Measurements from ENCODE around the gene TTL. TPM values are rescaled to one million over a fixed set of nuclear protein-coding genes. Genes with fewer than 3 reads are reported as not detected.

TTL gene
- total RNA-seq, 1 donor, result 63.9 TPM

DNA sequence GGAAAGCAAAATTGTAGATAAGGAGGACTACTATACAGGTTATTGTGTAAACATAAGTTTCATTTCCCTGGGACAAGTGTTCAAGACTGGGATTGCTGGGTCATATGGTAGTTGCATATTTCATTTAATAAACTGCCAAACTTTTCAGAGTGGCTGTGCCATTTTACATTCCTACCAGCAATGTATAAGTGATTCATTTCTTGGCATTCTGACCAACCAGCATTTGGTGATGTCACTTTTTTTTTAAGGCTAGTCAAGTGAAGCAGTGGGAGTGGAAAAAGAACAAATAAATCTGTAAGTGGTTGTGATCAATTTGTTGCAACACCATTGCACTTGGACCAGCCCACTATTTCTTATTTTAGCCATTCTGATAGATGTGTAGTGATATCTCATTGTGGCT is 97.3 kb downstream of the TTL start:
- TF ChIP-seq CTCF (IDR thresholded peaks at IDR 0.05; ENCODE audit: insufficient read depth, low read depth, low read length), result no peak
- H3K4me3 ChIP-seq (ENCODE audit: low read depth, low read length), result no peak overlapping the region

DNA sequence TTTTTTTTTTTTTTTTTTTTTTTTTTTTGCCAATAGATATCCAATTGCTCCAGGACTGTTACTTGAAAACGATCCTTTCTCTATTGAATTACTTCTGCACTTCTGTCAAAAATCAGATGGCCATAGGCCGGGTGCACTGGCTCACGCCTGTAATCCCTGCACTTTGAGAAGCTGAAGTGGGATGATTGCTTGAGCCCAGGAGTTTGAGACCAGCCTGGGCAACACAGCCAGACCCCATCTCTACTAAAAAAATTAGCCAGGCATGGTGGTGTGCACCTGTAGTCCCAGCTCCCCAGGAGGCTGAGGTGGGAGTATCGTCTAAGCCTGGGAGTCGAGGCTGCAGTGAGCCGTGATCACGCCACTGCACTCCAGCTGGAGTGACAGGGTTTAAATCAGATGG is 98.1 kb downstream of the TTL start:
- no peak overlapping the region for H3K4me3 ChIP-seq (ENCODE audit: low read depth, low read length)
- no peak for TF ChIP-seq CTCF (IDR thresholded peaks at IDR 0.05; ENCODE audit: insufficient read depth, low read depth, low read length)
- DNase-seq (ENCODE audit: low read depth), result no peak

More for the DNA sequence above, 97.3 kb downstream of the TTL start:
- DNase-seq (ENCODE audit: low read depth), result peak; percentile 73

GRCh38 chr2:112582314-112582746 is 100.4 kb downstream of the TTL start:
- no peak overlapping the region for H3K4me3 ChIP-seq (ENCODE audit: low read depth, low read length)
- DNase-seq (ENCODE audit: low read depth), result peak; percentile 72
- peak; percentile 58 for TF ChIP-seq CTCF (IDR thresholded peaks at IDR 0.05; ENCODE audit: insufficient read depth, low read depth, low read length)

DNA sequence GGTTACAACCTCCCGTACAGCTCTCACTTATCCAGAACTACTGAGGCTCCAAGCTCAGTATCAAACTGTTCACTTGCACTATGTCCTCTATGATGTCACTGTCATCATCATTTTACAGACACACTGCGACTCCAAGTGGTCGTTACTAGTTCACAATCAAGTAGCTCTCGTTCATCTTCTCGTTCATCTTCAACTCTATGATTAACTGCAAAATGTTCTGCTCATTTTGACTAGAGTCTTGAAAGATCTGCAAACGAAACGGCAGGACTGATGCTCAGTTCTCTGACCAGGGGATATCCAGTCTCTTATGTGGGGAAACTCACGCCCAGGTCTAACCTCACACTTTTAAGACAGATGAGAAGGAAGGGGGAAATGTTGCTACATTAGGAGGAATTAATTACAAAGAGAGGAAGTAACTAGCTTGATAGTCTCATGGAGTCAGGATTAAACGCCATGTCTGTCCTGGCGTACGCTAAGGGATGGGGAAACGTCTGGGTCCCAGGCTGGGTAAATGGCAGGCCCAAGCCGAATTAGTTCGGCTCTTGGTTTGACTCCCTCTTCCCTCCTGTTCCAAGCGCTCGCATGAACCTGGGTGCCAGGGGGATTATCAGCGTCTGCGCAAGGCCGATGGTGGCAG is 101.7 kb downstream of the TTL start:
- peak; percentile 16 for DNase-seq (ENCODE audit: low read depth)
- peak overlapping the region; percentile 63 for H3K4me3 ChIP-seq (ENCODE audit: low read depth, low read length)

GRCh38 chr2:112584134-112584890 is 102.4 kb downstream of the TTL start, which contains the start of gene CHCHD5:
Gene CHCHD5 (plus strand): TSS chr2:112584609. CDS start chr2:112584648, 39 bp downstream.
- peak within 1 kb of the TSS; percentile 63 for H3K4me3 ChIP-seq (ENCODE audit: low read depth, low read length)
- TF ChIP-seq CTCF (IDR thresholded peaks at IDR 0.05; ENCODE audit: insufficient read depth, low read depth, low read length), result no peak
- peak; percentile 98 for DNase-seq (ENCODE audit: low read depth)

More for the DNA sequence above, 101.7 kb downstream of the TTL start:
- TF ChIP-seq CTCF (IDR thresholded peaks at IDR 0.05; ENCODE audit: insufficient read depth, low read depth, low read length), result no peak

GRCh38 chr2:112584891-112585250 is 102.9 kb downstream of the TTL start:
- DNase-seq (ENCODE audit: low read depth), result no peak
- peak overlapping the region; percentile 63 for H3K4me3 ChIP-seq (ENCODE audit: low read depth, low read length)
- TF ChIP-seq CTCF (IDR thresholded peaks at IDR 0.05; ENCODE audit: insufficient read depth, low read depth, low read length), result no peak
